GM19240 (cell line): Measurements from ENCODE around the gene POLR3B.

Source experiments
- DNase-seq: peaks from one replicate; pipeline ENCODE4 v3.0.0; 2011; ENCODE audit warnings: low spot score; ENCODE audit not compliant: insufficient read length

POLR3B gene

GRCh38 chr12:106412563-106412962, 55.0 kb downstream of the POLR3B start:
- DNase-seq, result no peak

- DNase-seq, result no peak
These were observed 57.6 kb downstream of the POLR3B start for GRCh38 chr12:106415134-106415533.

- no peak for DNase-seq
These were observed 58.7 kb downstream of the POLR3B start for GRCh38 chr12:106416273-106416672.

- DNase-seq, result no peak
These were observed 60.7 kb downstream of the POLR3B start for GRCh38 chr12:106417926-106418910.

GRCh38 chr12:106418970-106419369, 61.4 kb downstream of the POLR3B start:
- no peak for DNase-seq

GRCh38 chr12:106423291-106423690, 65.7 kb downstream of the POLR3B start:
- DNase-seq, result no peak

DNA sequence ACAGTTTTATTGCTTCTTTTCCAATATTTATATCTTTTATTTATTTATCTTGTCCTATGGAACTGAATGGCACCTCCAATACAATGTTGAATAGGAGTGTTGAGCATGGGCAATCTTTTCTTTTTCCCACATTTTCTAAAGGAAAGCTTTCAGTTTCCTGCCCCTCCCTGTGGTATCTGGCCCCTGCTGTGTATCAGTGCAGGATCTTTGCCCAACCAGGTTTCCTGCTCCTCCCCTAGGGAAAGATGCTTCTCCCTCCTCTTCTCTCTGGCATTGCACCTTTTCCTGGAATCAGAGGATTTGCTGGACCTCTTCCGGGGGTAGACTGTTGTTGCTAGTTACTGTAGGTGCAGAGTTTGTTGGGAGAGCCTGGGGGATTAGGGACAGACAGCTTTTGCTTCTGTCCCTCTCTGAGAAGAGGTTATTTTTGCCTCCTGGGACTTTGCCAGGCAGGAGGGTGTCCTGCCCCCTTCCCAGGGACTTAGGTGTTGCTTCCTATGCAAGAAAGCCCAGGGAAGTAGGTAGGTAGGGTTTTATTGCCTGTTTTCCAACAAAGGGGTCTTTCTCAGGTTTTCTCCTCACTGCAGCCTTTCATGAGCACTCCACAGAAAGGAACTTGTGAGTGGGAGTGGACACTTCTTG, 67.6 kb downstream of the POLR3B start:
- DNase-seq, result no peak

DNA sequence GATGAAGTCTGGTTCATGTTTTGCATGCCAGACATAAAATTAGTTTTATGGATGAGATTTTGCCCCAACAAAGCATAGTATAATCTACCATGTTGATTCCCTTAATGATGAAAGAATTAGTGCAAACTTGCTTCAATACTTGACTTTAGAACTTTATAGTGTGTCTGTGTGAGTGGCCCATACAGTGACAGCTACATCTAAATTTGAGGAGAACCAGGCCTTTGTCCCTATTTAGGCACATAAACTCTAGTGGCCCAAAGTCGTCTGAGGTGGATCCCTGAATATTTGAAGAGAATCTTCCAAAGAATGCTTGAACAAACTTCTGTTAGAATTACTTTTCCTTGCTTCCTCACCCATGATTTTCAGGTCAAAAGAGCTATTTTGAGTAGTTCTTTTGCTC, 70.4 kb downstream of the POLR3B start:
- no peak for DNase-seq

- DNase-seq, result no peak
These were observed 70.8 kb downstream of the POLR3B start for GRCh38 chr12:106428384-106428783.

DNA sequence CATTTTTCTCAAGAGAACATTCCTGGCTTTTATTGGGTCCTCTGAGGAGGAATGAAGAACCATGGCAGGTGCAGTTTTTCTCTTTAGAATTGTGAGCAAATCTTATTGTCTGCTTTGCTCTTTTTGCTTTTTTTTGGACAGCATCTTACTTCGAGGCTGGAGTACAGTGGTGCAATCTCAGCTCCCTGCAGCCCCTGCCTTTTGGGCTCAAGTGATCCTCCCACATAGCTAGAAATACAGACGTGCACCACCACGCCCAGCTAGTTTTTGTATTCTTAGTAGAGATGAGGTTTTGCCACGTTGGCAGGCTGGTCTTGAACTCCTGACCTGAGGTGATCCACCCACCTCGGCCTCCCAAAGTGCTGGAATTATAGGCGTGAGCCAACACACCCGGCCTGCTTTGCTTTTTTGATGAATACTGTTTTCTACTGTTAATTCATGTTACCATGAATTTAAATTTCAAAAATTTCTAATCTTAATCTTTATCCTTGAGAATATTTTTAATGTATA, 71.5 kb downstream of the POLR3B start:
- no peak for DNase-seq

DNA sequence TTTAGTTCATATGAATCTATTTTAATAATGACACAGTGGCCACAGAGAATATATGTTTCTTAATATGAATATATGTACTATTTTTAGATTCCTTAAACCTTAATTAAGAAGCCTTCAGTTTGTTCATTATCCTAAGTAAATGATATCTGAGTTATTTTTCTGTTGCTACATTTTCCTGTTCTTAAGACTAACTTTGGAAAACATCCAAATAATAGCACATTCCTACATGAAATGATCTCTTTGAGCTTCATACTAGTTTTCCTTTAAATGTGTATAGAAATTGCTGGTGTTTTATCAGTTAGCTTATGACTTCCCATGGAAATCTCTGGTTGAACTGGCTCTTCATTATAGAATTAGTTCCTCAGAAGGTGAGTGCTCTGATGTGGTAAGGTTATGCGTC, 72.1 kb downstream of the POLR3B start:
- no peak for DNase-seq

- no peak for DNase-seq
These were observed 74.4 kb downstream of the POLR3B start for GRCh38 chr12:106431839-106432411.

GRCh38 chr12:106433055-106433454, 75.5 kb downstream of the POLR3B start:
- no peak for DNase-seq

- no peak for DNase-seq
These were observed 77.0 kb downstream of the POLR3B start for GRCh38 chr12:106434526-106434925.

DNA sequence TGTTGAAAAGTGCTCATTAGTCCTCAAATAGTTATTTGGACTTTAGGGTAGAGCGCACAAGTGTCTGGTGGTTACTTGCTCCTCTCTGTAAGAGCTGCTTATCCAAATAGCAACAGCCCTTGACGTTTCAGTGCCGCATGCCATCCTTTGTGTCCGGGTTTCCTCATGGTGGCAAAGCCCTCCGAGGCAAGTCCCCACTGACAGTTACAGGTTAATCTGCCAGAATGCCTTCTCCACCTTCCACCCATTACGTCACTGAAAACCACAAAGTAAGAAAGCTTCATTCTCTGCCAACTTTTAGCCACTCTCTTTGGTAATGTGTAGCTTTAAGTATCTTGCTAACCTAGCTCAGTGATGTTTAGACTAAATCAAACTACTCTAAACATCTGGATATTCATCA, 78.6 kb downstream of the POLR3B start:
- DNase-seq, result no peak

DNA sequence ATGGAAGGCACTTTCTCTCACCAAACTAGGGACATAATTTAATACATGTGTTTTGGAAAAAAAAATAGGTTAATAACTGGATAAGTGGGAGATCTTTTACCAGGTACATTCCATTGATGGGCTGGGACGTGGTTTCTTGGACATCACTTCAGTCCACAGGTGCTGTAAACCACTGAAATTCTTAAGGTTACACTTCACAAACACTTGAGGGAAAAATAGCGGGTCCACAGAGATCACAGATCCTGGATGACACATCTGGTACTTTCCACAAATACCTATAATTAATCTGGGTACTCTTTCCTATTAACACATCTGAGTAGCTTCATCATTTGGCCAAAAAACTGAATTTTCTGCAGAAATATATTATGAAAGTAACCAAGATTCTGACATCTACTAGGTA, 85.0 kb downstream of the POLR3B start:
- DNase-seq, result no peak

GRCh38 chr12:106445053-106445452, 87.5 kb downstream of the POLR3B start:
- DNase-seq, result no peak

- no peak for DNase-seq
These were observed 88.4 kb downstream of the POLR3B start for GRCh38 chr12:106445959-106446358.

DNA sequence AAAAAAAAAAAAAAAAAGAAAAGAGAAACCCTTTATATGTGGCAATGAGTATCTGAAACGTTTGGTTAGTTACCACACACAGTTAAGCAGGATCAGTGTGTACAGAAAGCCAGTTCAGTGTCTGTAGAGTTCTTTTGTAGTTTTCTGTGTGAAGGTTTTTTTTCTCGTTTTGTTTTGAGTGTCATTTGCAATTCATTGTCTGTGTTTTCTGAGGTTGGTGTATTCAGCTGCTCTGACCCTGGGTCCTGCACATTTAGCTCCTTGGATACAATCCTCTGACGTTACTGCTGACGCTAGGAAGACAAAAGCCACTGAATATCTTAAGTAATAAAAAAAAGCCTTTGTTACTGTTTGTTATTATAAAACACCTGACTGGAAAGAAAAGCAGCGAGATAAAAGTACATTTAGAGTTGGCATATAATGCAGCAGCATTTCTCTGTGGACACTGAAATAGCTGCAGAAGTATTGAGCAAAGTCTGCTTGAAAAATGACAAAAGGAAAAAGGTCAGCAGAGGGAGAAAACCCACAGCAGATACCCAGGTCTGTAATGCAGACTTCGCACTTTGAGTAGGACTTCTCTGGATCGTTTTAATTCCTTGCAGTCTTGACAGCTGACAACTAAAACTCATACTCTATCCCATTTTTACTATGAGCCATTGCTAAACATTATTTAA, 89.0 kb downstream of the POLR3B start:
- DNase-seq, result no peak

DNA sequence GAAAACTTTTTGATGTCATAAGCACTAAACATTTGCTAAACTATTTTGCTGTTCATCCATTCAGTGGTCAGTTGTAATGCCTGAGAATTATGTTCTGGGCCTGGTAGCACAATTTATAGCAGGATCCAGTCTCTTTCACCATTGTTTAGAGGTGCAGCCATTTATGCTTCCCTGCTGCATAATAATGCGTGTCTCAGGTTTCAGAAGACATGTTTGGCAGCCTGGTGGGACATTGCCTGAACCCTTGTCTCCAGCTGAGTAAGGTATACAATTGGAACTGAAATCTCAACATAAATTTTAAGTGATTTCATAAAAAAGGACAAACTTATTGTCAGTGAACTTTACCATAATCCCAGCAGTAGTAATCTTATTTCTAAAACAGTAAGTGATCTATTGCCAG, 94.8 kb downstream of the POLR3B start:
- no peak for DNase-seq

DNA sequence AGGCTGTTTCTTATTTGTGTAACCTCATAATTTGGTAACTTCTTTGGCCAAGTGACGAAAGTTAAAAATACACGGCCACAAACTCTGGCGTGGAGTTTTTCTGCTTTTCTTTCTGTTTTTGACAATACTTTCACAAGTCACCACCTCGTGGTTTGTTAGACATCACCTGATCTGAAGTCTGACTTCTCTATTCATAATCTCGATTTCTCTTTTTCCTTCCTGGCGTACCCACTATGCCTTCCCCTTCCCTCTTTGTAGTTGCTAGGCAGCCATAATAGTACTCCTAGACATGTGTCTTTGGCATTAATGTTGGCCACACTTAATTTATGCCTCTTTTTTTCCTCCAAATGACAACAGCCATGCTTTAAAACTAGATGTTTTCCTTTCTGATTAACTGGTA, 97.6 kb downstream of the POLR3B start:
- no peak for DNase-seq

GRCh38 chr12:106459124-106459523, 101.6 kb downstream of the POLR3B start:
- DNase-seq, result no peak
